Thyroid gland (tissue), 4 donors: ENCODE results near the gene HSFX2.

Experiments used
- CTCF ChIP-seq, 6 experiments: fragments of 200-600 bp in 3 of 6; fragments of 450-650 bp in 3 of 6; sonication (generic) in 3 of 6; IDR thresholded peaks; one replicate each; pipeline ENCODE4 v1.5.1; 2016 to 2019; ENCODE audit warnings: antibody characterized with exemption in 6 of 6, mild to moderate bottlenecking in 2 of 6, inconsistent platforms in 1 of 6, moderate library complexity in 1 of 6
- POLR2A ChIP-seq, 2 donors: fragments of 450-650 bp; IDR thresholded peaks; one replicate each; pipeline ENCODE4 v1.6.1; 2017; ENCODE audit warnings: antibody characterized with exemption in 2 of 2, mild to moderate bottlenecking in 2 of 2, moderate library complexity in 1 of 2

GRCh38 chrX:149641835-149642234 lies 46.7 kb upstream of the HSFX2 start:
- TF ChIP-seq CTCF (IDR thresholded peaks at IDR 0.05) (no peak), POLR2A (IDR thresholded peaks at IDR 0.05) (no peak)
